ENCODE data around the gene INSC.

Gene INSC

GRCh38 chr11:15228331-15228849 lies 113.7 kb downstream of the INSC start:
- no peak for DNase-seq

- DNase-seq = no peak
Measured at GRCh38 chr11:15229069-15229468, 114.3 kb downstream of the INSC start.

GRCh38 chr11:15232496-15232895 lies 117.8 kb downstream of the INSC start:
- no peak for DNase-seq

- DNase-seq = no peak
Measured at GRCh38 chr11:15233371-15234165, 118.8 kb downstream of the INSC start.

- DNase-seq = no peak
Measured at GRCh38 chr11:15234796-15235195, 120.1 kb downstream of the INSC start.

- no peak for DNase-seq
Measured at GRCh38 chr11:15236559-15236958, 121.8 kb downstream of the INSC start.

GRCh38 chr11:15238856-15239255 lies 124.1 kb downstream of the INSC start:
- no peak for DNase-seq

GRCh38 chr11:15248749-15249148 lies 134.0 kb downstream of the INSC start:
- DNase-seq = no peak

- DNase-seq = no peak
Measured at GRCh38 chr11:15258433-15259165, 143.9 kb downstream of the INSC start.

- DNase-seq = no peak
Measured at GRCh38 chr11:15266999-15267398, 152.3 kb downstream of the INSC start.

- no peak for DNase-seq
Measured at GRCh38 chr11:15268598-15268997, 153.9 kb downstream of the INSC start.

GRCh38 chr11:15275141-15275540 lies 160.4 kb downstream of the INSC start:
- DNase-seq = no peak

- DNase-seq = no peak
Measured at GRCh38 chr11:15276621-15277020, 161.9 kb downstream of the INSC start.

- DNase-seq = no peak
Measured at GRCh38 chr11:15278128-15278527, 163.4 kb downstream of the INSC start.

GRCh38 chr11:15280393-15280792 lies 165.7 kb downstream of the INSC start:
- no peak for DNase-seq

- DNase-seq = no peak
Measured at GRCh38 chr11:15282754-15283153, 168.0 kb downstream of the INSC start.

GRCh38 chr11:15286465-15286864 lies 171.7 kb downstream of the INSC start:
- DNase-seq = no peak

- DNase-seq = no peak
Measured at GRCh38 chr11:15288863-15289262, 174.1 kb downstream of the INSC start.

GRCh38 chr11:15289723-15290122 lies 175.0 kb downstream of the INSC start:
- DNase-seq = no peak

- no peak for DNase-seq
Measured at GRCh38 chr11:15291885-15292284, 177.2 kb downstream of the INSC start.

- no peak for DNase-seq
Measured at GRCh38 chr11:15293975-15294620, 179.4 kb downstream of the INSC start.

GRCh38 chr11:15295695-15296094 lies 181.0 kb downstream of the INSC start:
- no peak for DNase-seq

All from activated CD4-positive, alpha-beta T cell treated with anti-CD3 and anti-CD28 coated beads, Interleukin-2, amount 50 U/mL, for 48 hours (primary cell).